Measurements from ENCODE around the gene GCNA.

DNA sequence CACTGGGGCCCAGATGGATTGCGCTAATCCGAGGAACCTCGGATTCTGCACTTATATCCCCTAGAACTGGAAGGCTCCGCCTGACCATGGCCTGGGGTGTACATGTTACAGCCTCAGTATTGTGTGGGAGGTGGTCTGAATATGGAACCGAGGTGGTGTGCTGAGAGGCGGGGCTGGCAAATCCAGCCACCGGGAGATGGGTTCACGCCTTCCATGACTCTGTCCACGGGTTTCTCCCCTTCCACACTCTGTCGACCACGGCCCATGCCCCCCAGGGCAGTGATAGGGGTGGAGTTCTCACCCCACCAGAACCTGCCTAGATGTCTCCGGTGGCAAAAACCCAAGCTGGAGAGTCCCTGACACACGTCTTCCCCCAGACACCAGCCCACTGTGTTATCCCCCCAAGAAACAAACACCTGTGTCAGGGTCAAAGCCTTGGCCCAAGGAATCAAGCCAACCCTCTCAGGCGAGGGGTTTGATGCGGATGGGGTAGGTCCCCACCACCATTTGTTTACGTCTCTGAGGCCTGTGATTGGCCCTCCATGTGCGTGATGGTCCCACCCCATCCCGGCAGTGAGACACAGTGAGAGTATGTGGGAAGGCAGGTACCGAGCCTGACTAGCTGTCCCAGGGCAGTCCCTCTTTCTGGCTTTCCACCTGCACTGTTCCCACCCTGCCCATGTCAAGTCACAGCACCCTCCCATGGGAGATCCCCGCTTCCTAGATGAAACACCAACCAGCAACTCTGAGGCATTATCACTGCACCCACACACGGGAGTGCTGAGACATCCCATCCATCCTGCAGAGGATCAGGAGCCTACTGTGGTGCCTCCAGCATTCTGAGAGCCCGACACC, 82.6 kb downstream of the GCNA start:
- TF ChIP-seq, protein P1, sequence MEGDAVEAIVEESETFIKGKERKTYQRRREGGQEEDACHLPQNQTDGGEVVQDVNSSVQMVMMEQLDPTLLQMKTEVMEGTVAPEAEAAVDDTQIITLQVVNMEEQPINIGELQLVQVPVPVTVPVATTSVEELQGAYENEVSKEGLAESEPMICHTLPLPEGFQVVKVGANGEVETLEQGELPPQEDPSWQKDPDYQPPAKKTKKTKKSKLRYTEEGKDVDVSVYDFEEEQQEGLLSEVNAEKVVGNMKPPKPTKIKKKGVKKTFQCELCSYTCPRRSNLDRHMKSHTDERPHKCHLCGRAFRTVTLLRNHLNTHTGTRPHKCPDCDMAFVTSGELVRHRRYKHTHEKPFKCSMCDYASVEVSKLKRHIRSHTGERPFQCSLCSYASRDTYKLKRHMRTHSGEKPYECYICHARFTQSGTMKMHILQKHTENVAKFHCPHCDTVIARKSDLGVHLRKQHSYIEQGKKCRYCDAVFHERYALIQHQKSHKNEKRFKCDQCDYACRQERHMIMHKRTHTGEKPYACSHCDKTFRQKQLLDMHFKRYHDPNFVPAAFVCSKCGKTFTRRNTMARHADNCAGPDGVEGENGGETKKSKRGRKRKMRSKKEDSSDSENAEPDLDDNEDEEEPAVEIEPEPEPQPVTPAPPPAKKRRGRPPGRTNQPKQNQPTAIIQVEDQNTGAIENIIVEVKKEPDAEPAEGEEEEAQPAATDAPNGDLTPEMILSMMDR (IDR thresholded peaks at IDR 0.05), result no peak
- no peak for TF ChIP-seq POLR2A (IDR thresholded peaks at IDR 0.05)
